Astrocyte (in vitro differentiated cells and primary cell): ENCODE measurements around the gene CHRNA4. TPM values are rescaled to one million over a fixed set of nuclear protein-coding genes. Genes with fewer than 3 reads are reported as not detected.

ENCODE experiments used
- DNase-seq: peaks from one replicate; pipeline ENCODE4 v3.0.0-alpha.2; 2010; ENCODE audit warnings: low read depth
- FAIRE-seq: peaks from 2 replicates; lab custom pipeline; 2011; peaks lifted over from hg19 to GRCh38; lab: Jason Lieb, UNC
- H2AFZ ChIP-seq: 2 replicates; pipeline ENCODE4 v1.6.0; 2012; ENCODE audit warnings: low read depth, low read length, inconsistent platforms
- H3K27ac ChIP-seq: 2 replicates; pipeline ENCODE4 v1.5.1; 2011; ENCODE audit warnings: low read depth, low read length, inconsistent platforms
- H3K27me3 ChIP-seq: 2 replicates; pipeline ENCODE4 v1.6.0; 2011; ENCODE audit warnings: low read length, inconsistent platforms; ENCODE audit not compliant: insufficient read depth
- H3K36me3 ChIP-seq: 2 replicates; pipeline ENCODE4 v1.5.1; 2011; ENCODE audit warnings: low read length, inconsistent platforms; ENCODE audit not compliant: insufficient read depth
- H3K4me1 ChIP-seq: 2 replicates; pipeline ENCODE4 v1.5.1; 2011; ENCODE audit warnings: low read length, inconsistent platforms; ENCODE audit not compliant: insufficient read depth
- H3K4me2 ChIP-seq: 2 replicates; pipeline ENCODE4 v1.6.0; 2012; ENCODE audit warnings: low read length, inconsistent platforms
- H3K4me3 ChIP-seq: 2 replicates; pipeline ENCODE4 v1.5.1; 2011; ENCODE audit warnings: low read depth, mild to moderate bottlenecking, low read length, inconsistent platforms; ENCODE audit not compliant: insufficient read depth
- H3K79me2 ChIP-seq: 2 replicates; pipeline ENCODE4 v1.6.0; 2012; ENCODE audit warnings: mild to moderate bottlenecking, low read length, inconsistent platforms; ENCODE audit not compliant: insufficient read depth
- H3K9ac ChIP-seq: 2 replicates; pipeline ENCODE4 v1.6.0; 2012; ENCODE audit warnings: mild to moderate bottlenecking, low read length, inconsistent platforms
- H3K9me3 ChIP-seq: 2 replicates; pipeline ENCODE4 v1.5.1; 2012; ENCODE audit warnings: low read depth, mild to moderate bottlenecking, low read length, inconsistent platforms; ENCODE audit not compliant: insufficient read depth
- H4K20me1 ChIP-seq: 2 replicates; pipeline ENCODE4 v1.6.0; 2012; ENCODE audit warnings: low read length, inconsistent platforms; ENCODE audit not compliant: insufficient read depth
- H3K27ac Mint-ChIP-seq: one replicate; pipeline ENCODE4 v1.8.0; 2021; ENCODE audit warnings: mild to moderate bottlenecking, mixed read lengths; ENCODE audit not compliant: unreplicated experiment
- H3K27me3 Mint-ChIP-seq: one replicate; pipeline ENCODE4 v1.8.0; 2021; ENCODE audit warnings: low read depth, mixed read lengths; ENCODE audit not compliant: unreplicated experiment
- H3K36me3 Mint-ChIP-seq: one replicate; pipeline ENCODE4 v1.8.0; 2021; ENCODE audit warnings: low read depth, mixed read lengths; ENCODE audit not compliant: unreplicated experiment
- H3K4me1 Mint-ChIP-seq: one replicate; pipeline ENCODE4 v1.8.0; 2021; ENCODE audit warnings: low read depth, mixed read lengths; ENCODE audit not compliant: unreplicated experiment
- H3K4me3 Mint-ChIP-seq: one replicate; pipeline ENCODE4 v1.8.0; 2021; ENCODE audit warnings: mild to moderate bottlenecking, moderate library complexity, mixed read lengths; ENCODE audit not compliant: unreplicated experiment
- H3K9me3 Mint-ChIP-seq: one replicate; pipeline ENCODE4 v1.8.0; 2021; ENCODE audit warnings: mild to moderate bottlenecking, mixed read lengths; ENCODE audit not compliant: unreplicated experiment
- EZH2 ChIP-seq: IDR thresholded peaks from 2 replicates; pipeline ENCODE4 v1.6.1; 2012; ENCODE audit warnings: mild to moderate bottlenecking, low read length, inconsistent platforms; ENCODE audit not compliant: insufficient read depth
- total RNA-seq: library from RNA; stranded (reverse); gene quantifications from 2 replicates; pipeline ENCODE4 v1.2.1, GENCODE V29; 2021
- TF ChIP-seq, protein P1 (sequence below): IDR thresholded peaks from 2 replicates; pipeline ENCODE4 v1.5.1; 2011; ENCODE audit warnings: low read depth, mild to moderate bottlenecking, inconsistent platforms, low read length, moderate library complexity; ENCODE audit not compliant: insufficient read depth

The CHRNA4 gene
- total RNA-seq, 1 donor from 2014 or later: 1.8 TPM

DNA sequence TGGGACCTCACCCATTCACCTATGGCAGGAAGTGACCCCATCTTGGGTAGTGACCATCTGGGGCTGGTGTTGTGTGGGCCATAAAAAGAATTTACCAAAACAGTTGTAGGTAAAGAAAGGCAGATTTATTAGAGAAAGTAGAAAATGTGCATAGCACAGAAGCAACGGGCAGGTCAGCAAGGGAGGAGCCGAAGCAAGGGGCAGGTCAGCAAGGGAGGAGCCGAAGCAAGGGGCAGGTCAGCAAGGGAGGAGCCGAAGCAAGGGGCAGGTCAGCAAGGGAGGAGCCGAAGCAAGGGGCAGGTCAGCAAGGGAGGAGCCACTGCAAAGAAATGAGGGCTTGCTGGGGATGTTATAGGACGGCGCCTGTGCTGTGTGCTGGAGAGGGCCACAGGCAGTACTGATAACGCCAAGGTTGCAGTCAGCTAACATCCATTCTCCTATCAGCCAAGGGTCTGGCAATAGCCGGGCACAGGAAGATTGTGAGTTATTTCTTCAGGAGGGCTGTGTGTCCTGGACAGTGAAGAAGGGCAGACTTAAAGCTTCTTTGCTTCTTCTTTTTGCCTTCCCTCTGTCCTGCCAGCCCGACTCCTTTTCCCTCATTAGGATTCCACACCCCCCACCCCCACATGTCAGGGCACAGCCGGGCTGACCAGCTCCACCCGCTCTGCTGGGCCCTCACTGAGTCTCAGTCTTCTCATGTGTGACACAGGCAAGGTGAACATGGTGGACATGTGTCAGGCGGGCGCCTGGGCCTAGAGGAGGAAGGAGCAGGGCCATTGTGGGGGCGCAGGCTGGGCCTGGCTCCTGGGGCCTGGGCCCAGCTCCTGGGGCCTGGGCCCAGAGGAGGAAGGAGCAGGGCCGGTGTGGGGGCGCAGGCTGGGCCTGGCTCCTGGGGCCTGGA is 31.6 kb upstream of the CHRNA4 start:
- Histone ChIP-seq H3K4me2 (no peak overlapping the region), H4K20me1 (no peaks in the 10 kb centered on the region), H3K79me2 (no peaks in the 10 kb centered on the region), H2AFZ (no peak overlapping the region), H3K9ac (no peak overlapping the region), H3K36me3 (no peaks in the 10 kb centered on the region), H3K4me1 (no peaks in the 10 kb centered on the region), H3K27ac (no peak overlapping the region), H3K27me3 (no peaks in the 10 kb centered on the region), H3K4me3 (no peak overlapping the region), H3K9me3 (peaks cover 4% of the 10 kb centered on the region)
- Mint-ChIP-seq H3K4me3 (no peak overlapping the region), H3K27me3 (peaks cover 30% of the 10 kb centered on the region), H3K36me3 (no peaks in the 10 kb centered on the region), H3K9me3 (peaks cover 11% of the 10 kb centered on the region), H3K4me1 (no peaks in the 10 kb centered on the region), H3K27ac (no peak overlapping the region)
- FAIRE-seq (no peak), DNase-seq (no peak)
- TF ChIP-seq, protein P1, sequence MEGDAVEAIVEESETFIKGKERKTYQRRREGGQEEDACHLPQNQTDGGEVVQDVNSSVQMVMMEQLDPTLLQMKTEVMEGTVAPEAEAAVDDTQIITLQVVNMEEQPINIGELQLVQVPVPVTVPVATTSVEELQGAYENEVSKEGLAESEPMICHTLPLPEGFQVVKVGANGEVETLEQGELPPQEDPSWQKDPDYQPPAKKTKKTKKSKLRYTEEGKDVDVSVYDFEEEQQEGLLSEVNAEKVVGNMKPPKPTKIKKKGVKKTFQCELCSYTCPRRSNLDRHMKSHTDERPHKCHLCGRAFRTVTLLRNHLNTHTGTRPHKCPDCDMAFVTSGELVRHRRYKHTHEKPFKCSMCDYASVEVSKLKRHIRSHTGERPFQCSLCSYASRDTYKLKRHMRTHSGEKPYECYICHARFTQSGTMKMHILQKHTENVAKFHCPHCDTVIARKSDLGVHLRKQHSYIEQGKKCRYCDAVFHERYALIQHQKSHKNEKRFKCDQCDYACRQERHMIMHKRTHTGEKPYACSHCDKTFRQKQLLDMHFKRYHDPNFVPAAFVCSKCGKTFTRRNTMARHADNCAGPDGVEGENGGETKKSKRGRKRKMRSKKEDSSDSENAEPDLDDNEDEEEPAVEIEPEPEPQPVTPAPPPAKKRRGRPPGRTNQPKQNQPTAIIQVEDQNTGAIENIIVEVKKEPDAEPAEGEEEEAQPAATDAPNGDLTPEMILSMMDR: no peak
- no peak for TF ChIP-seq EZH2

DNA sequence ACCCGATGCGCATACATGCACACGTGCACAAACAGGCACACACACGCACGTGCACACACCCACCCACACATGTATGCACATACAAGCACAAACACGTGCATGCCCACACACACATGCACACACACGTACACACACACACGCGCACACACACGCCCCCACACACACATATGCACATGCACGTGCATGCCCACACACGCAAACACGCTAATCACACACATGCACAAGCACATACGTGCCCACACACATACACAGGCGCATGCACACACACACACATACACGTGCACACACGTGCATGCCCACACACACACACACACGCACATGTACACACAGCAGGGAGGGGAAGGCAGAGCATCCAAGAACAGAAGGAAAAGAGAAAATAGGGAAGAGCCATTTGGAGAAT is 26.8 kb upstream of the CHRNA4 start:
- TF ChIP-seq EZH2: no peak
- TF ChIP-seq, protein P1: no peak
- Histone ChIP-seq H3K79me2 (no peaks in the 10 kb centered on the region), H3K4me2 (no peak overlapping the region), H3K27me3 (no peaks in the 10 kb centered on the region), H4K20me1 (no peaks in the 10 kb centered on the region), H3K4me1 (no peaks in the 10 kb centered on the region), H3K4me3 (no peak overlapping the region), H2AFZ (no peak overlapping the region), H3K27ac (no peak overlapping the region), H3K9me3 (peaks cover 20% of the 10 kb centered on the region), H3K36me3 (no peaks in the 10 kb centered on the region), H3K9ac (no peak overlapping the region)
- FAIRE-seq: no peak
- Mint-ChIP-seq H3K36me3 (peaks cover 2% of the 10 kb centered on the region), H3K9me3 (peaks cover 22% of the 10 kb centered on the region), H3K4me1 (no peaks in the 10 kb centered on the region), H3K4me3 (peak overlapping the region; percentile 8), H3K27me3 (peaks cover 14% of the 10 kb centered on the region), H3K27ac (no peak overlapping the region)
- no peak for DNase-seq

DNA sequence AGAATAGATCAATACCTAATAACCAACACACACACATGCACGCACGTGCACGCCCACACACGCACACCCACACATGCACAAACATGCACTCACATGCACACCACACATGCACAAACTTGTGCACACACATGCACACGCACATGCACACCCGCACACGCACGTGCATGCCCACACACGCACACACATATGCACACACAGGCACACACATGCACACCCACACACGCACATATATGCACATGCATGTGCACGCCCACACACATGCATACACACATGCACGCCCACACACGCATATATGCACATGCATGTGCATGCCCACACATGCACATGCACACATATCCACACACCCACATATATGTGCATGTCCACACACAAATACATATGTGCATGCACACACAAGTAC is 26.2 kb upstream of the CHRNA4 start:
- Mint-ChIP-seq H3K4me1 (no peaks in the 10 kb centered on the region), H3K36me3 (peaks cover 2% of the 10 kb centered on the region), H3K27ac (no peak overlapping the region), H3K27me3 (peaks cover 15% of the 10 kb centered on the region), H3K9me3 (peaks cover 22% of the 10 kb centered on the region), H3K4me3 (no peak overlapping the region)
- Histone ChIP-seq H3K9me3 (peaks cover 20% of the 10 kb centered on the region), H2AFZ (no peak overlapping the region), H4K20me1 (no peaks in the 10 kb centered on the region), H3K9ac (no peak overlapping the region), H3K36me3 (no peaks in the 10 kb centered on the region), H3K4me3 (no peak overlapping the region), H3K4me2 (no peak overlapping the region), H3K4me1 (no peaks in the 10 kb centered on the region), H3K27ac (no peak overlapping the region), H3K79me2 (no peaks in the 10 kb centered on the region), H3K27me3 (no peaks in the 10 kb centered on the region)
- TF ChIP-seq, protein P1: no peak
- TF ChIP-seq EZH2: no peak
- DNase-seq (no peak), FAIRE-seq (no peak)
